ENCODE results near the gene OR51B6.

GRCh38 chr11:5343474-5344335, 7.6 kb upstream of the OR51B6 start, which contains the start of gene OR51B5:
- TF ChIP-seq CTCF (conservative IDR thresholded peaks at IDR 0.05), result no peak
- TF ChIP-seq EZH2 (IDR thresholded peaks at IDR 0.05; ENCODE audit: low read depth), result no peak

All from PC-9 (cell line).